NT2/D1 (cell line): ENCODE results near the gene ZNF230.

ENCODE experiments used
- SUZ12 ChIP-seq: IDR thresholded peaks from 2 replicates; pipeline ENCODE4 v1.6.1; 2011; ENCODE audit not compliant: insufficient read length, insufficient read depth; ENCODE audit errors: extremely low read depth
- YY1 ChIP-seq: IDR thresholded peaks from 2 replicates; pipeline ENCODE4 v1.6.1; 2011; ENCODE audit not compliant: insufficient read length, insufficient read depth
- ZNF274 ChIP-seq: IDR thresholded peaks from 2 replicates; pipeline ENCODE4 v1.6.1; 2011; ENCODE audit warnings: mild to moderate bottlenecking, low read depth, low read length

- TF ChIP-seq YY1: no peak
- no peak for TF ChIP-seq SUZ12
- TF ChIP-seq ZNF274: no peak
These were observed 26.0 kb upstream of the ZNF230 start for GRCh38 chr19:43976732-43977131.
